ENCODE measurements around the gene ALS2.

GRCh38 chr2:201656102-201656501, 124.6 kb downstream of the ALS2 start:
- TF ChIP-seq CTCF (IDR thresholded peaks at IDR 0.05 in 2 of 3, conservative IDR thresholded peaks at IDR 0.05 in 1 of 3; ENCODE audit: borderline replicate concordance in 1 of 3, insufficient read depth in 1 of 3, low read depth in 2 of 3, low read length in 2 of 3) (no peak), SP1 (IDR thresholded peaks at IDR 0.05; ENCODE audit: low read depth) (no peak), POLR2A (IDR thresholded peaks at IDR 0.05; ENCODE audit: borderline replicate concordance, extremely low read depth, insufficient read depth, insufficient read length) (no peak), ZNF274 (IDR thresholded peaks at IDR 0.05; ENCODE audit: low read depth, low read length) (no peak)
